Mucosa of gallbladder (tissue), 1 donor: ENCODE results near the gene KCNJ18. TPM values are rescaled to one million over a fixed set of nuclear protein-coding genes. Genes with fewer than 3 reads are reported as not detected.
"Not testable (repeated sequence)": the region's sequence is repeated elsewhere in the genome, so short reads cannot be mapped to it uniquely, and the experiment has no call there.

ENCODE experiments used
- DNase-seq: peaks from one replicate; pipeline ENCODE4 v3.0.0-alpha.2; 2020; ENCODE audit warnings: low spot score
- total RNA-seq: library from RNA; stranded (reverse); gene quantifications from one replicate; pipeline ENCODE4 v1.2.1, GENCODE V29; 2021
- donor health status: DM: no; HTN: no; CAD: no.

The KCNJ18 gene
- total RNA-seq, 1 donor from 2014 or later = not detected

DNA sequence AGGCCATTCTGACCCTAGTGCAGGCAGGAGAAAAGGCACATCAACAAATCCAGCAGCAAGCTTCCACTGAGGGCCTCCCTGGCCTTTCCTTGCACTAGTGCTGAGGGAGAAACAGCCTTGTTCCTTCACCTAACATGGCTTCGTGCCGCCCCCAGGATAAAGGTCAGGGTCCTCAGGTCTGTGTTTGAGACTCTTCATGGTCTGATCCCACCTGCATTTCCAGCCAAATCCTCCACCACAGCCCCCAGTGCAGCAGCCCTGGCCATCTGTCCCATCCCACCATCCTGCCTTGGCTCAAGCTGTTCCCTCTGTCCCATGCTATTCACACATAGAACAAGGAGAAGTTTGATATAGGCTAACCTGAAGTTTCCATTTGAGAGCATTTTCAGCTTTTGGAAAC, 20.9 kb upstream of the KCNJ18 start:
- DNase-seq = not testable (repeated sequence)

DNA sequence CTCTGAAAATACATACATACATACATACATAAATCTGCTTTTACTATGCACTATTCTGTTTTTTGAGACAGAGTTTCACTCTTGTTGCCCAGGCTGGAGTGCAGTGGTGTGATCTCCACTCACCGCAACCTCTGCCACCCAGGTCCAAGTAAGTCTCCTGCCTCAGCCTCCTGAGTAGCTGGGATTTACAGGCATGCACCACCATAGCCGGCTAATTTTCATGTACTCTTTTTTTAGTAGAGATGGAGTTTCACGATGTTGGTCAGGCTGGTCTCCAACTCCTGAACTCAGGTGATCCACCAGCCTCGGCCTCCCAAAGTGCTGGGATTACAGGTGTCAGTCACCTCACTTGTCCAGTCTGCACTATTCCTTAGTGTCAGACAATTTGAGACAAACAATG, 20.5 kb upstream of the KCNJ18 start:
- not testable (repeated sequence) for DNase-seq

DNA sequence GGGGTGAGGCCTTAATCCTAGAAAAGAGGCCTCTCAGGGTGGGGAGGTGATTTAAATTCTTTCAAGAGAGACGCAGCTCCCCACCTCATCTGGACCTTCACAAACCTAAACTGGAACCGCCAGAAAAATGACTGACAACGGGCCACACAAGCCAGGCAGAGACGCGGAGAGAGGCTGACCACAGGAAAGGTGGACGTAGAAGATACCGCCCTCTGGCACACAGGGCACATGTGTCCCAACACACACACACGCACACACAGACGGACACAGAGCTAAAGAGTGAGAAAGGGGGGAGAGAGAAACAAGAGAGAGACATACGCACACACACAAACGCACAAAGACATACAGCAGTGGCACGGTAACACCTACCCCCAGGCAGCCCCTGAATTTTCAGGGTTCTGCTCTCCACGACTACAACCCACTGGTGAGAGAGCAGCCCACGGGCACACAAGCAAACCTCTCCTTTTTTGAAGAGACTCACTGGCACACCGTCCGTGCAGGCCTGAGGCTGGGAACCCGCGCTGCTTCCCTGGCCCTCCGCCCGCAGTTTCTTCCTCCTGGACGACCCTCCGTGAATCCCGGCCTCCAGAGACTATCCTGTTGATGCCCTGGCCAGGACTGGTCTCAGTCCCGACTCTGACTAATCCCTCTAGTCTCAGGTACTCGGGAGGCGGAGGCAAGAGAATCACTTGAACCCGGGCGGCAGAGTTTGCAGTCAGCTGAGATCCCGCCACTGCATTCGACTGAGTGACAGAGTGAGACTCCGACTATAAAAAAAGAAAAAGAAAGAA, 18.7 kb upstream of the KCNJ18 start:
- not testable (repeated sequence) for DNase-seq

DNA sequence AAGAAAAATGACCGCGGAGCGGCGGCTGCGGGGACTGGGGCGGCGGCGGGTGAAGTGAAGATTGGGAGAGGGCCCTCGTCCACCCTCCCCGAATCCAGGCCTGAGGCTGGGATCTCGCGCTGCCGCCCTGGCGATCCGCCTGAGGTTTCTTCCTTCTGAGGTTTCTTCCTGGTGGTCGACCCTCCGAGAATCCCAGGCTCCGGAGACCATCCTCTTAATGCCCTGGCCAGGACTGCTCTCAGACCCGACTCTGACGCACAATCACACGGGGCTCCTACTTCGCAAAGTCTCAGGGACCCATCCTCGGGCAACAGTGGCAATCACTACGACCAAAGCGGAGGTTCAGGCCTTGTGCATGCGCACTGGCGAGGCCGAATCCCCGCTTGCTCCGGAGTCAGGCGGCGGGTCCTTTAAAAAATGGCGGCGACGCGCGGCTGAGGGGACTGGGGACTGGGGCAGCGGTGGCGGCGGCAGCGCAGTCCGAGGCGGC, 18.0 kb upstream of the KCNJ18 start:
- no peak for DNase-seq

DNA sequence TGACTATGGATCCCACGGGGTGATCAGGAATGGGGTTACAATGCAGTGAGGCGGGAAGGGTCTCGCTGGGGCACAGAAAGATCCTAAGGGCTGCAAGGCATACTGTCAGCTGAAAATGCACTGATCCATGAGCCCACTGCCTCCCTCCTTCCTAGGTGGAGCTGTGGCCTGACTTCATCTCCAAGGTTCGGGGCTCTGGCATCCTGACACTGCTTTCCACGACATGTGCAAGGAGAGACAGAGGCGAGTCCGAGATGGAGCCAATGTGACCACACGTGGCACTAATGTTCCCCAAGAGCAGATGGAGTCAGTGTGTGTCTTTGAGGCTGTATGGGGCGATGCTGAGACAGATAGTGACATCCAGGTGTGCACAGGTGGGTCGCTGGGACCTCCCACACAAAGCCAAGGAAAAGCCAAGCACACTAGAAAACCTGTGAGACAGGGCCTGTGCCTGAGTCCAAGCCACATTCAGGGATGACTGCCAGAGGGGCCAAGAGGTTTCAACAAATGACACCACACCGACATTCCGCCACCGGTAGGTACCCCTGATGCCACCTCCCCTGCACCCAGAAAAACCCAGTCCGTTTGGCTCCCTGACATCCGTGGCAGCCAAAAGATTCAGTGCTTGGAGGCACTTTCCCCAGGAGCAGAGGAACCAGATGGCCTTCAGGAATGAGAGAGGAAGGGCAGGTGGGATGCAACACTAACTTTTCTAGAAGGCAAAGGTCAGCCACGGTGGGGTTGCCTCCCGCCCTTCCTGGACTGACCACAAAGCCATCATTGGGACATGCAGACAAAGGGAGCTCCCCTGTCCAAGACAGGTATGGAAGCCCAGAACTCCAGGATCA, 17.2 kb upstream of the KCNJ18 start:
- DNase-seq = not testable (repeated sequence)

DNA sequence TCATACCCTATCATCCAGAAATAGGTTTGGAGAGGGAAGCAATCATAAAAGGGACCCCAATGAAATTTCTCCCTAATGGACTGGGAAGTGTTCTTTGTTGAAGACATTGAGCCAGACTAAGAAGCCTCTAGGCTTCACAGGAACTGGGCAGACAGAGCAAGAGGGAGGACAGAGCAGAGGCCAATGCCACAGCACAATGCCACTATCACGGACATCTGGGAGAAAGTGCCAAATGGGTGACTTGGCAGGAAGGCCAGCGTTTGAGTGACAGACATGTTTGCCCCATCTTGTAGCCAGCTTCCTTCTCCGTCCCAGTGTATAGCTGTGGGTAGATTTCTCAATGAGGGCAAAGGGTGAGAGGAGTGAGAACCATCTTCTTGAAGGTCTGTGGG, 16.6 kb upstream of the KCNJ18 start:
- peak; percentile 8 for DNase-seq

DNA sequence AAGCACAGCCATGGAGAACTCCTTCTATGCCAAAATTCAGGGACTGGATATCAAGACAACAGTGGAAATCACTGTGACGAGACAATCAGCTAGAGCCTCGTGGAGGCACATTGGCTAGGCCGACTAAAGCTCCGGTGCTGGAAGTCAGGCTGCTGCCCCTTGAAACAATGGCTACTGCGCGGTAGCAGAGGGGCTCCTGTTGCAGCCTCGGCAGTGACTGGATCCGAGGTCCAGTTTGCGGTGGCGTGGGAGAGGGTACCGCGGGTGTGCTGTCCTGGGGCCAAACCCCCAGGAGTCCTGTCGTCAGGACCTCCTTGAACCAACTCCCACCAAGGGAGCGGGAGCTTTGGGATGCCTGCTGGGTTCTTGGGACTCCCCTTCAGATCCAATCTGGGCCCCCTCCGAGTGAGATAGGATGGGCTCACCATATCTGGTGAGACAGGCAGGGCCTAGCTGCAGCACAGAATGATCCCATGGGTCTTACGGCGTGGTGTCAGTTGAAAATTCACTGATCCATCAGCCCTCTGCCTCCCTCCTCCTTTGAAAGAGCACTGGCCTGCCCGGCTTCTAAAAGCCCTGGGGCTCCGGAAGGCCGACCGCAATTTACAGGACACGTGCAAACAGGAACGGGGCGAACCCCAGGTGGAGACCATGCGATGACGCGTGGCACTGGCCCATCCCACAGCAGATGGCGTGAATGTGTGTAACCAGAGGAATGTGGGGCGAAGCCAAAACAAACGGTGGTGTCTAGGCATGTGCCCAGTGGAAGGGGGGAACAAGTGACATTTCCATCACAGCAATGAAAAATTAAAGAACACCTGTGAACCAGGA, 15.8 kb upstream of the KCNJ18 start:
- peak; percentile 9 for DNase-seq

DNA sequence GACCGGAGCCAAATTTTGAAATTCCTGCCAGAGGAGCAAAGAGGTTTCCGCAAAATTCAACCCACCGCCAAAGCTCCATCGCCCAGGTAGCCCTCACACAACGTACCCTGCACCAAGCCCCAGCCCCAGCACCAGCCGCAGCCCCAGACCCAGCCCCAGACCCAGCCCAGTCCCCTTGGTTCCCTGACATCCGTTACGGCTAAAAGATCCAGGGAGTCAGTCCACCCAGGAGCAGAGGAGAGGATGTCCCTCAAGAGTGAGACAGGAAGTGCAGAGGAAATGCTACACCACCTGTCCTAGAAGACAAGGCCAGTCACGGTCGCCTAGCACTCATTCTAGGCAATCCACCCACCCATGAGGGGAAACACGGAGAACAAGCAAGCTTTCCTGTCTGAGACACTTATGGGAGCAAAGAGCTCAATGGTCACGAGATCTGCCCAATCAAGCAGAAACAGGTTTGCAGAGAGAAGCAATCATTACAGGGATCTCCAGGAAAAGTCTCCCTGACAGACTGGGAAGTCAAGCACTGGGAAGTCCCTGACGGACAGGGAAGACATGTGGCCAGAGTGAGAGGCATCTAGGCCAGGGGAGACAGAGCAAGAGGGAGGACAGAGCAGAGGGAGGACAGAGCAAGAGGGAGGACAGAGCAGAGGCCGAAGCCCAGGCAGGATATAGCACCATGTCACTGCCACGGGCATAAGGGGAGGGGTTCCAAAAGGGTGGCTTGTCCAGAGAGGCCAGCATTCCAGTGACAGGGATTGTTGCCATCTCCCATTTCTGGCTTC, 15.0 kb upstream of the KCNJ18 start:
- DNase-seq = no peak

DNA sequence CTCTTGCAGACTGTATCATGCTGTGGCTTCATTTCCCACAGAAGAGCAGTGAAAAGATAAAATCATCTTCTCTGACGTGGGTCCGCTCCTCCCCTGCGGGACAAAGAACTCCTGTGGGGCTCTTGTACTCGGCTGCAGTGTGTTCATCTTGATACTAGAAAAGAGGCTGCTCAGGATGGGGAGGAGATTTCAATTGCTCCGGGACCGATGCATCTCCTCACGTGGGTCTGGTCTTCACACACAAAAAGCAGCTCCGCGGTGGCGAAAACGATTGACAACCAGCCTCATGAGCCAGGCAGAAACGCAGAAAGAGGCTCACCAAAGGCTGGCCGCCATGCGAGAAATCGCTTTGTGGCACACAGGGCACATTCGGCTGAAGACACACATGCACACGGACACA, 14.4 kb upstream of the KCNJ18 start:
- DNase-seq = no peak

DNA sequence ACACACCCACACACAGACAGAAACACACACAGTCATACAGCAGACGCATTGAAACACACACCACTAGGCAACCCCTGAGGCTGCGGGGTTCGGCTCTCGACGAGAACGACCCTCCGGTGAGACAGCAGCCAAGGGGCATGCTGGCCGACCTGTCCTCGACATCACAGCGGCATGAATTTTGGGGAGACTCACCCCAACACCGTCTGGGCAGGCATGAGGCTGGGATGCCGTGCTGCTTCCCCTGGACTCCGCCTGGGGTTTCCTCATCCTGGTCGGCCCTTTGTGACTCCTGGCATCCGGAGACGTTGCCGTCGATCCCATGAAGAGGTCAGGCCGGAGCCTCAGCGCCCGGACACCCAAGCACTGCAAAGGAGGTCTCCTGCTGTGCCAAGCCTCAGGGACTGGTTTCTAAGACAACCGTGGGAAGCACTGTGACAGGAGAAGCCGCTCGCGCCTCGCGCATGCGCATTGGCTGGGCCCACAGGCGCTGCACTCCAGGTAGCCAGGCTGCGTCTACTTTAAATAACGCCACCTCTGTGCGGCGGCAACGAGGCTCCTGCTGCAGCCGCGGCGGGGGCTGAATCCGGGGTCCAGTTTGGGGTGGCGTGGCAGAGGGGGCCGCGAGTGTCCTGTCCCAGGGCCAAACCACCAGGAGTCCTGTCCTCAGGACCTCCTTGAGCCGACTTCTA, 13.8 kb upstream of the KCNJ18 start:
- peak; percentile 3 for DNase-seq

DNA sequence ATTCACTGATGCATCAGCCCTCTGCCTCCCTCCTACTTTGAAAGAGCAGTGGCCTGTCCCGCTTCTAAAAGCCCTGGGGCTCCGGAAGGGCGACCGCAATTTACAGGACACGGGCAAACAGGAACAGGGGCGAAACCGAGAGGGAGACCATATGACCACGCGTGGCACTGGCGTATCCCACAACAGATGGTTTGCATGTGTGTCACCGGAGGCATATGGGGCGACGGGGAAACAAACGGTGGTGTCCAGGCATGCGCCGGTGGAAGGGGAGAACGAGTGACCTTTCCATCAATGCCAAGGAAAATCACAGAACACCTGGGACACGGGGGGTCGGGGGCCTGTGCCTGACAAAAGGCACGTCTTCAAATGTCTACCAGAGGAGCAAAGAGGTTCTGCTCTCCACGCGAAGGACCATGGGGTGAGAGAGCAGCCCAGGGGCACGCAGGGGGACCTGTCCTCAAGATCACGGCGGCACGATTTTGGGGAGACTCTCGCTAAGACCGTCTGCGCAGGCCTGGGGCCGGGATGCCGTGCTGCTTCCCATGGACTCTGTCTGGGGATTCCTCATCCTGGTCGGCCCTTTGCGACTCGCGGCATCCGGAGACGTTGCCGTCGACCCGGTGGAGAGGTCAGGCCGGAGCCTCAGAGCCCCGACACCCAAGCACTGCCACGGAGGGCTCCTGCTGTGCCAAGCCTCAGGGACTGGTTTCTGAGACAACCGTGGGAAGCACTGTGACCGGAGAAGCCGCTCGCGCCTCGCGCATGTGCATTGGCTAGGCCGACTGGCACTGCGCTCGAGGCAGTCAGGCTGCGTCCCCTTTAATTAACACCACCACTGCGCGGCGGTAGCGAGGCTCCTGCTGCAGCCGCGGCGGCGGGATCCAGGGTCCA, 12.8 kb upstream of the KCNJ18 start:
- no peak for DNase-seq

DNA sequence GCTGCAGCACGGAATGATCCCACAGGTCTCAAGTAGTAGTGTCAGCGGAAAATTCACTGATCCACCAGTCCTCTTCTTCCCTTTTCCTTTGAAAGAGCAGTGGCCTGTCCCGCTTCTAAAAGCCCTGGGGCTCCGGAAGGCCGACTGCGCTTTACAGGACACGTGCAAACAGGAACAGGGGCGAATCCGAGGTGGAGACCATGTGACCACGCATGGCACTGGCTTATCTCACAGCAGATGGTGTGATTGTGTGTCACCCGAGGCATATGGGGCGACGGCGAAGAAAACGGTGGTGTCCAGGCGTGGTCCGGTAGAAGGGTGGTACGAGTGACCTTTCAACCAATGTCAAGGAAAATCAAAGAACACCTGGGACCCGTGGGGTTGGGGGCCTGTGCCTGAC, 12.0 kb upstream of the KCNJ18 start:
- no peak for DNase-seq

DNA sequence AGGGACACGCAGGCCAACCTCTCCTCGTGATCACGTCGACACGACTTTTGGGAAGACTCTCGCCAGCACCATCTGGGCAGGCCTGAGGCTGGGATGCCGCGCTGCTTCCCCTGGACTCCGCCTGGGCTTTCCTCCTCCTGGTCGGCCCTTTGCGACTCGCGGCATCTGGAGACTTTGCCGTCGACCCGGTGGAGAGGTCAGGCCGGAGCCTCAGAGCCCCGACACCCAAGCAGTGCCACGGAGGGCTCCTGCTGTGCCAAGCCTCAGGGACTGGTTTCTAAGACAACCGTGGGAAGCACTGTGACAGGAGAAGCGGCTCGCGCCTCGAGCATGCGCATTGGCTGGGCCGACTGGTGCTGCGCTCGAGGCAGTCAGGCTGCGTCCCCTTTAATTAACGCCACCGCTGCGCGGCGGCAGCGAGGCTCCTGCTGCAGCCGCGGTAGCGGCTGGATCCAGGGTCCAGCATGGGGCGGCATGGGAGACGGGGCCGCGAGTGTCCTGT, 11.4 kb upstream of the KCNJ18 start:
- DNase-seq = not testable (repeated sequence)

DNA sequence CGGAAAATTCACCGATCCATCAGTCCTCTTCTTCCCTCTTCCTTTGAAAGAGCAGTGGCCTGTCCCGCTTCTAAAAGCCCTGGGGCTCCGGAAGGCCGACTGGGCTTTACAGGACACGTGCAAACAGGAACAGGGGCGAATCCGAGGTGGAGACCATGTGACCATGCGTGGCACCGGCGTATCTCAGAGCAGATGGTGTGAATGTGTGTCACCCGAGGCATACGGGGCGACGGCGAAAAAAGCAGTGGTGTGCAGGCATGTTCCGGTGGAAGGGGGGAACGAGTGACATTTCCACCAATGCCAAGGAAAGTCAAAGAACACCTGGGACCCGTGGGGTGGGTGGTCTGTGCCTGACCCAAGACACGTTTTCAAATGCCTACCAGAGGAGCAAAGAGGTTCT, 10.7 kb upstream of the KCNJ18 start:
- not testable (repeated sequence) for DNase-seq

DNA sequence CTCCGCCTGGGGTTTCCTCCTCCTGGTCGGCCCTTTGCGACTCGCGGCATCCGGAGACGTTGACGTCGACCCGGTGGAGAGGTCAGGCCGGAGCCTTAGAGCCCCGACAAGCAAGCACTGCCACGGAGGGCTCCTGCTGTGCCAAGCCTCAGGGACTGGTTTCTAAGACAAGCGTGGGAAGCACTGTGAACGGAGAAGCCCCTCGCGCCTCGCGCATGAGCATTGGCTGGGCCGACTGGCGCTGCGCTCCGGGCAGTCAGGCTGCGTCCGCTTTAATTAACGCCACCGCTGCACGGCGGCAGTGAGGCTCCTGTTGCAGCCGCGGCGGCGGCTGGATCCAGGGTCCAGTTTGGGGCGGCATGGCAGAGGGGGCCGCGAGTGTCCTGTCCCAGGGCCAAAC, 10.2 kb upstream of the KCNJ18 start:
- DNase-seq = not testable (repeated sequence)

DNA sequence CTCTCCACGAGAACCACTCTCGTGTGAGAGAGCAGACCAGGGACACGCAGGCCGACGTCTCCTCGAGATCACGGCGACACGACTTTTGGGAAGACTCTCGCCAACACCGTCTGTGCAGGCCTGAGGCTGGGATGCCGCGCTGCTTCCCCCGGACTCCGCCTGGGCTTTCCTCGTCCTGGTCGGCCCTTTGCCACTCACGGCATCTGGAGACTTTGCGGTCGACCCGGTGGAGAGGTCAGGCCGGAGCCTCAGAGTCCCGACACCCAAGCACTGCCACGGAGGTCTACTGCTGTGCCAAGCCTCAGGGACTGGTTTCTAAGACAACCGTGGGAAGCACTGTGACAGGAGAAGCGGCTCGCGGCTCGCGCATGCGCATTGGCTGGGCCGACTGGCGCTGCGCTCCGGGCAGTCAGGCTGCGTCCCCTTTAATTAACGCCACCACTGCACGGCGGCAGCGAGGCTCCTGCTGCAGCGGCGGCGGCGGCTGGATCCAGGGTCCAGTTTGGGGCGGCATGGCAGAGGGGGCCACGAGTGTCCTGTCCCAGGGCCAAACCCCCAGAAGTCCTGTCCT, 9.1 kb upstream of the KCNJ18 start:
- DNase-seq = not testable (repeated sequence)

DNA sequence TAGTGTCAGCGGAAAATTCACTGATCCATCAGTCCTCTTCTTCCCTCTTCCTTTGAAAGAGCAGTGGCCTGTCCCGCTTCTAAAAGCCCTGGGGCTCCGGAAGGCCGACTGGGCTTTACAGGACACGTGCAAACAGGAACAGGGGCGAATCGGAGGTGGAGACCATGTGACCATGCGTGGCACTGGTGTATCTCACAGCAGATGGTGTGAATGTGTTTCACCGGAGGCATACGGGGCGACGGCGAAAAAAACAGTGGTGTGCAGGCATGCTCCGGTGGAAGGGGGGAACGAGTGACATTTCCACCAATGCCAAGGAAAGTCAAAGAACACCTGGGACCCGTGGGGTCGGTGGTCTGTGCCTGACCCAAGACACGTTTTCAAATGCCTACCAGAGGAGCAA, 8.4 kb upstream of the KCNJ18 start:
- DNase-seq = not testable (repeated sequence)

DNA sequence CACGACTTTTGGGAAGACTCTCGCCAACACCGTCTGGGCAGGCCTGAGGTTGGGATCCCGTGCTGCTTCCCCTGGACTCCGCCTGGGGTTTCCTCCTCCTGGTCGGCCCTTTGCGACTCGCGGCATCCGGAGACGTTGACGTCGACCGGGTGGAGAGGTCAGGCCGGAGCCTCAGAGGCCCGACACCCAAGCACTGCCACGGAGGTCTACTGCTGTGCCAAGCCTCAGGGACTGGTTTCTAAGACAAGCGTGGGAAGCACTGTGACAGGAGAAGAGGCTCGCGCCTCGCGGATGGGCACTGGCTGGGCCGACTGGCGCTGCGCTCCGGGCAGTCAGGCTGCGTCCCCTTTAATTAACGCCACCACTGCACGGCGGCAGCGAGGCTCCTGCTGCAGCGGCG, 7.9 kb upstream of the KCNJ18 start:
- not testable (repeated sequence) for DNase-seq
